Smooth muscle cell of bladder (primary cell): ENCODE measurements around the gene PRM2. TPM values are rescaled to one million over a fixed set of nuclear protein-coding genes. Genes with fewer than 3 reads are reported as not detected.

Experiments used
- total RNA-seq: library from RNA; depleted of rRNA; stranded (reverse); fragments of >200 nt; gene quantifications from 2 replicates; pipeline ENCODE4 v1.2.3, GENCODE V29; 2014

The PRM2 gene
- total RNA-seq = not detected in 2 replicates

GRCh38 chr16:11276143-11276895 is at the start of gene PRM2:
TSS of gene PRM2 (minus strand) at chr16:11276480. CDS start at chr16:11276370, 110 bp downstream.

GRCh38 chr16:11280616-11281522 is 4.6 kb upstream of the PRM2 start, which contains the start of gene PRM1:
TSS of gene PRM1 (minus strand) at chr16:11281330. CDS start at chr16:11281238, 92 bp downstream.

GRCh38 chr16:11272921-11273720 is 3.2 kb downstream of the PRM2 start, which contains the start of gene PRM3:
TSS of gene PRM3 (minus strand) at chr16:11273629. CDS start at chr16:11273595, 34 bp downstream.

GRCh38 chr16:11268921-11269375 is 7.3 kb downstream of the PRM2 start, which contains the start of gene TNP2:
TSS of gene TNP2 (minus strand) at chr16:11269325. CDS start at chr16:11269262, 63 bp downstream.

GRCh38 chr16:11255737-11256660 is 20.3 kb downstream of the PRM2 start, which contains the start of gene SOCS1:
TSS of gene SOCS1 (minus strand) at chr16:11256204. CDS start at chr16:11255478, 726 bp downstream.

Other genes starting within 250 kb of the PRM2 start
- gene SOCS1, start 20.3 kb downstream of the PRM2 start, total RNA-seq = 2.4 and 3.1 TPM in 2 replicates
- not detected in 2 replicates for gene TNP2, start 7.2 kb downstream of the PRM2 start, total RNA-seq
- gene PRM3, start 2.9 kb downstream of the PRM2 start, total RNA-seq = not detected in 2 replicates
- not detected in 2 replicates for gene PRM1, start 4.8 kb upstream of the PRM2 start, total RNA-seq
- 1.4 and 1.5 TPM in 2 replicates for gene RMI2, start 69.0 kb upstream of the PRM2 start, total RNA-seq